H1 (cell line): Measurements from ENCODE around the gene BSPH1. TPM values are rescaled to one million over a fixed set of nuclear protein-coding genes. Genes with fewer than 3 reads are reported as not detected.

Experiments
- RAD21 ChIP-seq, 2 experiments: IDR thresholded peaks in 1 of 2; conservative IDR thresholded peaks in 1 of 2; 2 replicates each; pipeline ENCODE4 v1.6.1; 2011; ENCODE audit warnings: low read depth in 2 of 2, low read length in 2 of 2, improper control_type of control experiment in 1 of 2, inconsistent platforms in 1 of 2, mild to moderate bottlenecking in 1 of 2, moderate library complexity in 1 of 2
- polyA plus RNA-seq, 7 experiments: library from polyadenylated mRNA; depleted of rRNA in 3 of 7; stranded (reverse) in 5 of 7; unstranded in 2 of 7; fragments of >200 nt in 5 of 7; fragments of 200-250 nt in 2 of 7; gene quantifications; 1 replicate in 5 of 7; 2 replicates in 1 of 7; 4 replicates in 1 of 7; pipeline versions ENCODE4 v1.2.1 to v1.2.3, GENCODE V29; 2011 to 2013; ENCODE audit warnings: missing spikeins in 2 of 7, mixed read lengths in 2 of 7
- total RNA-seq: library from RNA; stranded (reverse); fragmentation: NEBNext Ultra II Directional; extraction: Animal tissue kit (Norgen Biotek cat#: 25700); gene quantifications from 2 replicates; pipeline ENCODE4 v1.2.1, GENCODE V29; 2021

BSPH1 gene
- total and polyA plus RNA-seq, 2 of the 8 experiments (the other 6 are each of a cell fraction or from before 2014, with no cell fraction given), result not detected

- no peak for TF ChIP-seq RAD21 (IDR thresholded peaks at IDR 0.05 in 1 of 2, conservative IDR thresholded peaks at IDR 0.05 in 1 of 2; ENCODE audit: low read depth in 2 of 2, low read length in 2 of 2)
Measured at GRCh38 chr19:47998800-47999199, 6.8 kb upstream of the BSPH1 start (continued).
